GM19452 (cell line): ENCODE data around the gene CDKN1A.
"Not testable (repeated sequence)": the region's sequence is repeated elsewhere in the genome, so short reads cannot be mapped to it uniquely, and the experiment has no call there.

Experiments
- ATAC-seq: cut with Tn5 transposase; IDR thresholded peaks from one replicate; pipeline ENCODE4 v1.9.1; 2021; ENCODE audit not compliant: unreplicated experiment

The CDKN1A gene

GRCh38 chr6:36678488-36679042 is at the start of gene CDKN1A:
Gene CDKN1A, plus strand, starts transcription at chr6:36678714. Its CDS starts 5,388 bp downstream, at chr6:36684102.
- peak; percentile 46 for ATAC-seq

- no peak for ATAC-seq
Observed at GRCh38 chr6:36629784-36630183, 48.7 kb upstream of the CDKN1A start.

DNA sequence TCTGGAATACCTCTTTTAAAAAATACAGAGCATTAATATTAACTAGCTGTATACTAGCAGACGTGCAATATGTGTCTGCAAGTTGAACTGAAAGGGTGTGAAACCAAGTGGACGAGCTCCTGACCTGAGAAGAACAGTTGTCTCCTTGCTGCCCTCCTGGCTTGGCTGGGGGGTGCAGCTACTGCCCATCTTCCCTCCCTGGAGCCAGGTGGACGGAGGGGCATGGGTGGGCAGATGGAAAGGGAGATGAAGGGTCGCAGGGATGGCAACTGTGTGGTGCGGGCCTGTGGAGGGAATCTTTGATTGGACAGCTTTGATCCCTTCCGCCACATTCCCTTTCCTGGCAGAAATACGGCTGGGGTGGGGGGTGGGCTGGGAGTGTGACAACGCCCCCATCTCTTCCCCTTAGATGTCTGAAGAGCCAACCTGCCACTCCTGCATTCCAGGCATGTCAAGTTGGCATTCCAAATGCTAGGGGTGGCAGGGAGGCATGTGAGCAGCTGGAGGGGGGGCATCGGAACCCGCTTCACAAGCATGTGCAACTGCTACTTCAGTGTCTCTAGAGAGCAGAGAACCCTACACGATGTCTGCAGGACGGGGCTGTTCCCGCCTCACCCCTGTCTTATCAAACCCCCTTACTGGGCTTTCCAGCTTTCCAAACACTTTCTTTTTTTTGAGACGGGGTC is 47.0 kb upstream of the CDKN1A start:
- no peak for ATAC-seq

DNA sequence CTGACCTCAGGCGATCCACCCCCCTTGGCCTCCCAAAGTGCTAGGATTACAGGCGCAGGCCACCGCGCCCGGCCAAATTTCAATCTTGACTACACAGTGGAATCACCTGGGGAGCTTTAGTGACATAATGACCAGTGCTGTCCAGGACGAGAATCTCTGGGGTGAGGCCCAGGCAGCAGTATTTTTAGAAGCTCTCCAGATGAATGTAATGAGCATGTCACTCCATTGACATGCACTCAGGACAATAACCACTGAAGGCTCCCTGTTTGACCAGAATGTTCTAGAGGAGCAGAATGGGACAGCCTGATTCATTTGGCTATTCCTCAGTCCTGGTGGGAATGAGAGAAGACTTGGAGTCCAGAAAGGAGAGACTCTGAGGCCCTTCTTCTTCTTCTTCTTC is 45.1 kb upstream of the CDKN1A start:
- ATAC-seq: no peak

DNA sequence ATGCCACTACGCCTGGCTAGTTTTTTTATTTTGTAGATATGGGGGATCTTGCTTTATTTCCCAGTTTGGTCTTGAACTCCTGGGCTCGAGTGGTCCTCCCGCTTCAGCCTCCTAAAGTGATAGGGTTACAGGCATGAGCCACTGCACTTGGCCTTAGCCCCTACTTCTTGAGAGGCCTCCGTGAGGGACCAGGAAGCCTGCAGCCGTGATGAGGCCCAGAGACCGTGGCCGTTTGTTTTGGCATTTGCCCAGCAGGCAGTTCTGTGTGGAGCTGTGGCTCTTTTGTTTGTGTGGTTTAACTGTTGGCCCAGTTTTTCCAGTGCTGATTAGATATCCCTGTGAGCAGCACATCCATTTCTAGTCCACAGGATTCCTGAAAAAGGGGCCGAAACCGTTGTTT is 44.6 kb upstream of the CDKN1A start:
- no peak for ATAC-seq

- ATAC-seq: no peak
Observed at GRCh38 chr6:36634317-36635108, 44.0 kb upstream of the CDKN1A start.

DNA sequence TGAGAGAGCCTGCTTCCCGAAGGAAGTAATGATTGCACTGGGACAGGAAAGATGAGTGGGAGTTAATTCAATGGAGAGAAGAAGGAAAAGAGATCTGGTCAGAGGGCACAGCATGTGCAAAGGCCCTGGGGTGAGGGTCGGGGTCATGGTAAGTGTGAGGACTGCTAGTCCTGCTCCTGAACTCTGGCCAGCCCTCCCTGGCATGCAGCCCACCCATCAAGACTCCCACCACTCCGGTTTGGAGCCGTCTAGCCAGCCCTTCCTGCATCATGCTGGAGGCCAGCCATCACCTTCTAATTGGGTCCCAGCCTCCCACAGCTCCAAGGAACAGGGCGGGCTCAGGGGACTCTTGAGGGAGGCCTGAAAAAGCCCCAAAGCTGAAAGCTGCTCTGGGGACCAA is 42.2 kb upstream of the CDKN1A start:
- ATAC-seq: no peak

DNA sequence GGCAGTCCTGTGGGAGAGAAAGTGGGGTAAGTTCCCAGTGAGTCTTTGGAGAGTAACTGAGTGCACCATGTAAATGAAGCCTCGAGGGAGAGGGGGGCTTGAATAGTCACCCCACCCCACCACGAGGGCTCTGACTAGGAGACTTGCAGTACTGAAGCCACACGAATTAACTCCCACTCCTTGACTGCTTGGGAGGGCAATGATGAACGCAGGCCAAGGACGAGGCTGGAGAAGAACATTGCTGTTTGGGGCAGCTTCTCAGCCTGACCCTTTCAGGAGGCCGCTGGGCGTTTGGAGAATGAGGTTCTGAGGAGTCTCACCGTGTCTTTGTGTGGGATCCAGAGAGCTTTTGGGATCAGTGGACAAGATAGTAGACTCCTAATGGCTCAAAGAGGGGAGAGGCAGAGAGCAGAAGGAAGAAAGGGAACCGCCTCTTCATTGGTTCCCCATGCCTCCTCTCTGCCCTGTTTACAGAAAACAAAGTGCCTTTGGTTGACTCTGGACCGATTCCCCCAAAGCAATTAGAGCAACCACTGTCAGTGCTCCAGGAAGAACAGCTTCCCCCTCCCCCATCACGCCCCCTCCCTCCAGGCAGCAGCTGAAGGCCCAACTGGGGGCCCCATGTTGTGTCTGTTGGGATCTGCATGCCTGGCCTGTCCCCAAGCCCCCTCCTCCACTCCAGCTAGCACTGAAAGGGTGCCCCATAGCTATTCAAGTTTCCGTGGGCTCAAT is 41.7 kb upstream of the CDKN1A start:
- no peak for ATAC-seq

DNA sequence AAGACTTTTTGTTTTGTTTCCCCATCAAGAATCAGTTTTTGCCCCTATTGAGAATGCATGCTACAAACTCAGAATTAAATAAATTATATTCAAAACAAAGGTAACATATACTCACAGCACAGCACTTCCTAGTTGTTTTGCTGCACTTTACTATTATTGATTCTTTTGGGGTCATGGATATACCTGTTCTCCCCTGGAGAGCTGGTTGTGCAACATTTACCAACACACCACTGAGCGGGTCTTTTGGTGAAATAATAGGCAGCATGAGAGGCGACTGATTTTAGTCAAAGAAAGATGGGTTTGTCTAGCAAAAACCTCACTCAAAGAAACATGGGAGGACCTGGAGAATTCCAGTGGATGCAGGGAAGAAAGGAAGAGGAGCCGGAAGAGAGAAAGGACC is 39.9 kb upstream of the CDKN1A start:
- no peak for ATAC-seq

DNA sequence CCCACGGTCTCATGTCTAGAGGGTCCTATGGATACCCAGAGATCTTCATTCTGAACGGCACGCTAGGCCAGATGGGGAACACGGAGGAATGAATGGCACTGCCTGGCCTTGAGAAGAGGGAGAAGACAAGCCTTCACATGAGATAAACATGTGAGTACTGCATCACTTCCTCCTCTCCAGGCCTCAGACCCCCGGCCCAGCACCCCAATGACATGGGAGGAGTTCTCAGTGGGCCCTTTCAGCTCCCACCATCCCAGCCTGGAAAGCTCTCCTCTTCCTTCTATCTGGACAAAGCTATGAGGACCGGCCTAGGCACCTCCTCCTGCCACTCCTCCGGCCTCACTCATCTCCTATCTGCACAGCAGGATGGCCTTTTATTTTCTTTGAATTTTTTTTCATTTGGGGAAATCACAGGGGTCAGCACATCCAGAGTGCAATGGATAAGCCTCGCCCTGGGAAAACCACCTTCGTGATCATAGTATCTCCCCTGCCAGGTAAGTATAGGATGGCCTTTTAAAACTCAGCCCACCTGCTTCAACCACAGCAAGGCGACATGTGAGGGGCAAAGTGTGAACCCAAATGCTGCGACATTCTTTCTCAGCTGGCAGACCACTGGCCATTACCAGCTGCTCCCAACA is 39.2 kb upstream of the CDKN1A start:
- ATAC-seq: no peak

GRCh38 chr6:36641543-36641942 is 37.0 kb upstream of the CDKN1A start:
- no peak for ATAC-seq

DNA sequence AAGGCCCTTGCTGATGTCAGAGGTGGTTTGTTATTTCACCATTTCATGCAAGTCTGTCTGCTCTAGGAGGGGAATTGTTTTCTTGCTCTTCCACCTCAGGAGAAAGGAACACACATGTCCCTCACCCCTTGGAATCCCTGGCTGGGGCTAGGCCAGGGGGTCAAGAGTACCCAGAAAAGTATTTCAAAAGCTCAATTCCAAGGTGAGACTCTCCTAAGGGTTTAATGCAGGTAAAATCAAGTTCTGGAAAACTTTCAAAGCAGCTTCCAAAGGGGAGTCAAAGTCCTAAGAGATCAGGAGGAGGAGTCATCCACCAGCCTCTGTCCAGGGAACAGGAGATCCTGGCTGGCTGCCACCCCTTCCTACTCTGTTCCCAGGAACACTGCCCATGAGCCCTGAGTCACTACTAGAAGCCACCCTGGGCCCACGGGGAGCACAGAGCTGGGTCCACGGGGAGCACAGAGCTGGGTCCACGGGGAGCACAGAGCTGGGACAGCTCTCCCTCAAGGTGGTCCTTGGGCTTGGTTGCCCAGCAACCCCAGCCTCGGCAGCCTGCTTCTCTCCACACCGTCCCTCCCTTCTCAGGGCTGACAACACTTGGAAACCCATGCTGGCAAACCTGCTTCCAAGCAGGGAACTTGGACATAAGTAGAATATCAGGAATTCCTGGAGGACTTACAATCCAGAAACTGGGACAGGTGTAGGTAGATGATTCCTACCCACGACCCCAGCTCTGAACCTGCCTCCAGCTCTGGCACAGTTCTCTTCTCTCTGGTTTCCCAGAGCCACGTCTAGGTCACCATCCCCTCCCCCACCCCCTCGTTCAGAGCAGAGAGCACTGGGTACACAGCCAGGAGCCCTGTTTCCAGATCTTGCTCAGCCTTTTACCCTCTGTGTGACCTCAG is 35.3 kb upstream of the CDKN1A start:
- ATAC-seq: no peak

- ATAC-seq: no peak
Observed at GRCh38 chr6:36643977-36644376, 34.5 kb upstream of the CDKN1A start.

GRCh38 chr6:36649086-36649485 is 29.4 kb upstream of the CDKN1A start:
- ATAC-seq: no peak

DNA sequence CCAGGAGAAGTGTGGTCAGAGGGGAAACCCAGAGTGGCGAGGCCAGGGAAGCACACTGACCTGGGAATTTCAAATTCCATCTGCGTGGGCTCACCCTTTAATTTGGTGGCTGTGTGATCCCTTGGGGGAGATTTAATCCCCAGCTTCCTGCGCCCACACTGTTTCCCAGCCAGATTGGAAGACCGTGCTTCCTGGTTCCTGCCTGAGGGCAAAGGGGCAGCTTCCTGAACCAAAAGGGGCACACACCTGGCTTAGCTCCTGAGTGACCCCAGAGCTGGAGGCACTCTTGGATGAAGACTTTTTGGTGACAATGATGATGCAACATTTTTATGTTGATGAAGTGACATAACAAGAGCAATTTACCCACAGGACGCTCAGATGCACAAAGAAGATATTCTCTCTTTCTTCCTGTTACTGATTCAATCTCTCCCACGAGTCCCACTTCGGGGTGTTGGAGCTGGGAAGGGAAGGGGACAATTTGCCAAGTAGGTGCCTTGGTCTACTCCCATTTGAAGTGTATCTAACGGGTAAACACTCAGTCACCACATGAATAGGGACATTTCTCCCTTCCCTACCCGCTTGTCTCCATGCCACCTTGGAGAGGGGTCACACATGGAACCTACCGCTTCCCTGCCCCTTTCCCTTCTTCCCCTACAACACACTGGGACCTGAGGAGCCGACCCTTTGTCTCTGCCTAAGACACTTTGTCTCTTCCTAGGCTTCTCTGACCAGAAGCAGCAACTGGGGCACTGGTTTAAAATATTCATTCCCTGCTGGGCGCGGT is 28.6 kb upstream of the CDKN1A start:
- ATAC-seq: no peak

- no peak for ATAC-seq
Observed at GRCh38 chr6:36650848-36651478, 27.6 kb upstream of the CDKN1A start.

- no peak for ATAC-seq
Observed at GRCh38 chr6:36651659-36652379, 26.7 kb upstream of the CDKN1A start.

- not testable (repeated sequence) for ATAC-seq
Observed at GRCh38 chr6:36654469-36654868, 24.0 kb upstream of the CDKN1A start.
